Mucosa of gallbladder (tissue), 1 donor: Measurements from ENCODE around the gene CYGB. TPM values are rescaled to one million over a fixed set of nuclear protein-coding genes. Genes with fewer than 3 reads are reported as not detected.
A peak's percentile ranks its signal among the peaks of the same experiment; 100 is the strongest.

Experiments used
- DNase-seq: peaks from one replicate; pipeline ENCODE4 v3.0.0-alpha.2; 2020; ENCODE audit warnings: low spot score
- total RNA-seq: library from RNA; stranded (reverse); gene quantifications from one replicate; pipeline ENCODE4 v1.2.1, GENCODE V29; 2021
- donor health status: DM: no; HTN: no; CAD: no.

Gene CYGB
- total RNA-seq, 1 donor from 2014 or later: 14.7 TPM

DNA sequence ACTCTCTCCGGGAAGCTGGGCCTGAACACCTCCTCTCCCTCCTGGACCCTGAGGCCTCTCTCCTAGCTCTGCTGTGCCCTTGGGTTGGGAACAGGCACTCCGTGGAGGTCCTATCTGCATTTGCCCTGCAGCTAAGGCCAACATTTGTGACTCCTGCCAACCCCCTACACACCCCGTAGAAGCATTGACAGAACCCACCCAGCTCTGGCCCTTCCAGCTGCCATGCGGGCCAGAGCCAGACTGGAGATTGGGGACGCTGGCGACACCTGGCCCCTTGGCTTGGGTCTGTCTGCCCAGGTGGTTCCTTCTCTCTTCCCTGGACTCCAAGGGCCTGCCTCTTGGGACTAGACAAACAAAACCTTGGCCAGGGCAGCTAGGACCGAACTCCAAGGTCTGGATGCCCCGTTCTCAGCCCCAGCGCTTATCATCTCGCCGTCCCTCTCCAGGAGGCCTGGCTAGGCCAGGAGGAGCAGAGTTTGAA is 35.6 kb downstream of the CYGB start:
- no peak for DNase-seq

DNA sequence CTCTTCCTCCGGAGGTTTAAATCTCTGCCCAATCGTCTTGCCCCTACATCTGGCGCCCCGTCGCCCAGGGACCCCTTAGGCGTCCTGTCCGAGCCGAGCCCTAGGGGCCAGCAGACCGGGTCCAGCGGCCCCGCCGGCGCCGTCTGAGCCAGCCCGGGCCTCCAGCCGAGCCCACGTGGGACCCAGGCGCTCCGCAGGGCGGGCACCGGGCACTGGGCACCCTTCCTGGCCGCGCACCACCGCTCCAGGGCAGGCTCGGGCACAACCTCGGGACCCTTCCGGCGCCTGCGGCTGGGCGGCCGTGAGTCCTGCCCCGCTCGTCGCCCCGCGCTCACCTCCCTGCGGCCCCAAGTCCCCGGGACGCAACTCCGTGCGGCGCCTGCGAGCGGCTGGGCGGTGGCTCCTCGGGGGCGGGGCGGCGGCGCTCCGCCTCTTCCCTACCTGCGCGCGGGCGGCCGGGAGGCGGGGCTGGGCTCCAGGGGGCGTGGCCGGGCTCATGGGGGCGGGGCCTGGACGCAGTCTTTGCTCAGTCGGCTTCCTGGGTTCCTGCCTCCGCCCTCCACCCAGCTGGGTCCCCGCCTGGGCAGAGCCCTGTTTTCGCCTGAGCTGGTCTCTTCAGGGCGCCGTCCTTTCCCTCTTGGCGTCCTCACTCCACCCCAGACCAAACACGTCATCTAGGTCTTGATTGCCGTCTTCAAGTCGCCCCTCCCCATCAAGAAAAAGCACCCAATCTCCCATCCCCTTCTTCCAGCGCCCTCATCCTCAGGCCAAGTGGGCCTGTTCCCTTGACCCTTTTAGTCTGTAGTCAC is 36.3 kb downstream of the CYGB start, which contains the start of gene RHBDF2:
Gene RHBDF2 (minus strand): TSS at position 406 of the 809 bp plus-strand sequence. CDS start 19,899 bp downstream, outside the sequence.
- peak; percentile 94 for DNase-seq

DNA sequence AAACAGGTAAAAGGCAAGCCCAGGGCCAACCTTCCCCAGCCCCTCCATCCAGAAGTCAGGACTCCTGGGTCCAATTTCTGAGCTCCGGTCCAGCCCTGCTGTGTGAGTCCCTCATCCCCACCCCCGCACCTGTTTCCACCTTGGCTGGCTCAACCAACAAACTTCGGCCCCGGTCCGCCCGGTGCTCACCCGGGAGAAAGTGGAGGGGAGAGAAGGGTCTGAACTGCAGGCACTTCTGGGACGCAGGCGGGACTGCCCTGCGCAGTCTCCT is 36.8 kb downstream of the CYGB start:
- no peak for DNase-seq

DNA sequence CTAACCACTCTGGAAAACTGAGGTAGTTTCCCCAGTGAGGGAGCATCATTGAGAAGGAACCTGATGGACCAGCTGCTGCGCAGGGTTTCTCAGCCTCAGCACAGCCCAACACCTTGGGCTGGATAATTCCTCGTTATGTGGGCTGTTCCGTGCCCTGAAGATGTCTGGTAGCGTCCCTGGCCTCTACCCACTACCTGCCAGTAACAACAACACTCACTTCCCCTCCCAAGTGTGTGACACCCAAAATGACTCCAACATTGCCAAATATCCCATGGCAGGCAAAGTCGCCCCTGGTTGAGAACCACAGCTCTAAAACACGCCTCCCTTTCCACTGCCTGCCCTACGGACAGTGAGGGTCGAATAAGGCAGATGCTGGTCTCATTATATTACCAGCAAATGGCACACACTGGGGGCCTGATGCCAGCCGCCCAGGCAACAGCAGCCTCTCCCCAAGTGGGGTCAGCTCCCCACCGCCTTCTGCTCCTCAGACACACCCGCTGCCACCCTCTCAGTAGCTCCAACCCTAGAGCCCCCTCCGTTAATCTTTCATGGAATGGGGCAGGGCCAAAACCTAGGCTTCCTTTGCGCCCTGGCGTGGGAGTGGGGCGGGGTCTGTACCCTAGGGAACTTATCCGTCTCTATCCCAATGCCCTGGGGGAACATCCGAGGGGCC is 37.3 kb downstream of the CYGB start:
- no peak for DNase-seq

DNA sequence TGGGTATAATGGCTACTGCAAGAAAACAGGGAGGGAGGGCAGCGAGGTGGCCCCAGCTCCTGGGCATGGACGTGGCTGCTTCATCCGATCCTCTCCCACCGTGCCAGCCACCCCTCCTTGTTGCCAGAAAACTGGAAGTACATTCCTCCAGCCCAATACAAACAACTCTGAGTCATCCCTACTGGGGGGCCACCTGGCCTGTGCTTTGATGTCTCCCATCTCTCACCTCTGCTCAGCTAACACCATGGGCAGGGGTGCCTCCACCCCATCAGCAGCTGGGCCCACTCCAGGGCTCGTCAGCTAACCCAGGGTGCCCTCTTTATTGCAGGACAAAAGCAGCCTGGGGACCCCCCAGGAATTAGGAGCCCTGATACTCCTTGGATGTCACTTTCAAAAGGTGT is 38.2 kb downstream of the CYGB start:
- no peak for DNase-seq

DNA sequence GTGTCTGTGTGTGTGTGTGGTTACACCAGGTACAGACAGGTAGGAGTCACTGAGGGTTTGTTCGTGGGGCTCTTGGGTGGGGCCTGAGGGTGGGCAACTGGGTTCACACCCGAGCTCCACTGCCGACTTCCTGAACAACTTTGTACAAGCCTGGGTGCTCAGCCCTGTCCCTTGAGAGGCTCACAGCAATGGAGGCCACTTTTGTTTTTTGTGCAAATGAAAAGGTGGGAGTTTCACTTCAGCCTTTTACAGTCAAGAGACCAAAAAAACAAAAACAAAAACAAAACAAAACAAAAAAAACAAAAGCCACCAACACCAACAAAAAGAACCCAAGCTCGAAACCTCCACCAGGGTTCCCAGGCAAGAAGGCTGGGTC is 38.6 kb downstream of the CYGB start:
- no peak for DNase-seq

DNA sequence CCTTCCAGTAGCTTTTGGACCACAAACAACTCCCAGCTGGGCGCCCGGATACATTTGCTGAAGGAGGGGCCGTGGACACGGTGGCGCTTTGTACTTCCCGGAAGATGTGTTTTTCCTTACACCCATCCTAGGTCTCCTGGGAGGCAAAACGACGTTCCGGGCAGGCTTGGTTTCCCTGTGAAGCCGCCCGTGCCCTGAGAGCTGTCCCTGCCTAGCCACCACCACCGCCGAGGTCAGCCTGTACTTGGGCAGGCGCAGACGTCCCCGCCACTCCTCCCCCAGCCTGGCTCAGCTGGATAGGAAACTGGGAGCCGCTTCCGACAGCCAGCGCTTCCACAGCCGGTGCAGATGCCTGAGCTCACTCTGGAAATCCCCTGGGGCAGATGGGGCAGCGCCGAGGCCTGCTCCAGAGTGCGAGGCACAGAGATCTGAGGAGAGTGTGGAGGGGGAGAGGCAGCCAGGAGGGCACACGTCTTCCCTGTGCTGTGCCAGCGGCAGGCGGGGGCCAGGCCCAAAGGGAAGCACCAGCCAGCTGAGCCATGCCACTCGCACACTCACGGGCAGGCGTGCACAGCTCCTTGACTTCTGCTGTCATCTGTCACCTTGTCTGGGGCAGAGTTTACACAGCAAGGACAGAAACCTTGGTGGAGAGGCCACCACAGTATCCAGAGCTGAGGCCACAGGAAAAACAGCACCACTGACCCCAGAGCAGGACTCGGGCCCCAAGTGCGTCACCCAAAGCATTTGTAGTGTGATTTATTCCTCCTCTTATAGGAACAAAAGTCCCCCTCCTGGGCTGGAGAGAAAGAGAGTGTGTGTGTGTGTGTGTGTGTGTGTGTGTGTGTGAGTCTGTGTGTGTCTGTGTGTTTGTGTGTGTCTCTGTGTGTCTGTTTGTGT is 39.3 kb downstream of the CYGB start:
- peak; percentile 73 for DNase-seq

DNA sequence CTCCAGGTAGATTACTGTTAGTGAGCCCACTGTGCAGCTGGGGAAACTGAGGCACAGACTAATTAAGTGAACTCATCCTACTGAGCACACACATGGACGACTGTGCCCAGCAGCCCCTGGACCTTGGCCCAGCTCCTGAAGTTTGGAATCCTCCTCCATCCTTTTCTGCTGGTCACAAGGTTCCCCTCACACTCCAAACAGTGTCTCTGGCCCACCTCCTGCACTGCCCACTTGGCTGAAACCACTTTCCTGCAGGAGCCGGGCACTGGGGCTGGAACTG is 39.9 kb downstream of the CYGB start:
- no peak for DNase-seq

DNA sequence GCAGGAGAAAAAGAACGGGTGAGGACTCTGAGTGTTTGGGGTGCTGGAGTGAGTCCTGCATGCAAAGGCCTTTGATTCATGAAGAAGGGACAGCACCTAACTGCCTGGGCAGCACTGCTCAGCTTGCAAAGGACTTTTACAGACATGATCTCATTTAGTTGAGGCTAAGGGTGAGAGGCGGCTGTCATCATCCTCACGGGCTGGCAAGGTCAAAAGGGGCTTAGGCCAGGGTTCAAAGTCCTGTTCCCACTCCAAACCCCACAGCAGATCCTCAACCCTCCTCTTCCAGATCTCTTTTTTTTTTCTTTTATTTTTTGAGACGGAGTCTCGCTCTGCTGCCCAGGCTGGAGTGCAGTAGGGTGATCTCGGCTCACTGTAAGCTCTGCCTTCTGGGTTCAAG is 41.0 kb downstream of the CYGB start:
- DNase-seq: no peak

DNA sequence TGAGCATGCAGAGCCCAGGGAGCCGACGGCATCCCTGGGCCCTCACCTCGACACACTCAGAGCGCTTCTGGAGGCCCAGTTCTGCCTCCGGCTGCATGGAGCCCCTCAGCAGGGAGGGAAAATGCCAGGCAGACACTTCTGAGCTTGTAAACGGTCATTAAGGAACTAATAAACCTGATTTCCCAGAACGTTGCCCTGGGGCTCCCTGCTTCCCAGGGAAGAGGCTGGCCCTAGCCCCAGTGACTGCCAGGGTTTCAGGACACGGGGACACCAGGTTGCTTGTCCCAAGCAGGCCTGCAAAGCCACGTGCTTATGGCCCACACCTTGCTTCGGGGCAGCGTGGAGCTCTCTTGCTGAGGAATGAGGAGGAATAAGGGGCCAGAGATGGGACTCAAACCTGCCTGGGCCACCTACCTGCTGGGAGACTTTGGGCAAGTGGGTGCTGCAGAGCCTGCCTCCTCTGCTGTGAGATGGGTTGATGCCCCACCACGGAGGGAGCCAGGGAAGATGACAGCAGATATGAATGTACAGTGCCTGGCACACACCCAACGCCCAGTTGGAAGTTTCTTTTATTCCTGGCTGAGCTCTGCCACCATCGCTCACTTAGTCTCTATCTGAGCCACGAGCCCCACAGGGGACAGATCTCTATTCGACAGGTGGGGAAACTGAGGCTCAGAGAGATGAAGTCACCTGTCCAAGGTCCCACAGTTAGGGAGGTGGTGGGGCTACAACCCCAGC is 41.7 kb downstream of the CYGB start:
- DNase-seq: no peak

DNA sequence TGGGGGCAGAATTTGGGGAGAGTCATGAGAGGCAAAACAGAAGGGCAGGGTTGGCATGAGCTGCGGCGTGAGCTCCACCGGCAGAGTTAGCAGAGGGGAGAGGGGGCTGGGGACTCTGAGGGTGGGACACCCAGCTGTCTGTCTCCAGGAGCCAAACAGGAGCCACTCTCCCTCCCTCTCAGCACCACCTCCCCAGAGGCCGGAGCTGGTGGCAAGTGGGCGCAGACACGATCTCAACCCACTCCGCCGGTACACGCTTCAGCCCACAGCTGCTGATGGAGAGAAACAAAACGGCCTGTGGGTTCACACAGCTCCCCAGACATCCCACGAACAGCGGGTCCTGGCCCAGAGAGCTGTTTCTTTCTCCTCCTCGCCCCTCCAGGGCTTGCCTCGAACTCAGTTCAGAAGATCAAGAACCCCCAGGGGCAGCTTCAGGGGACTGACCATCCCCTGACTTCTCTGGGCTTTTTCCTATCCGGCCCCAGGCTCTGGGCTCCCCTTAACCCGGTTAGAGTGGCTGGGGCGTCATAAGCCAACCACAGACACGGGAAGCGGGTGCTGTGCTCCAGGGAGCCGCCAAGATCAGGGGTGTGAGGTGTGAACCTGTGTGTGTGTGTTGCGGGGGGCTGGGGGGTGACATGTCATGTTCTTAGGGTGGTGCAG is 43.9 kb downstream of the CYGB start:
- no peak for DNase-seq

DNA sequence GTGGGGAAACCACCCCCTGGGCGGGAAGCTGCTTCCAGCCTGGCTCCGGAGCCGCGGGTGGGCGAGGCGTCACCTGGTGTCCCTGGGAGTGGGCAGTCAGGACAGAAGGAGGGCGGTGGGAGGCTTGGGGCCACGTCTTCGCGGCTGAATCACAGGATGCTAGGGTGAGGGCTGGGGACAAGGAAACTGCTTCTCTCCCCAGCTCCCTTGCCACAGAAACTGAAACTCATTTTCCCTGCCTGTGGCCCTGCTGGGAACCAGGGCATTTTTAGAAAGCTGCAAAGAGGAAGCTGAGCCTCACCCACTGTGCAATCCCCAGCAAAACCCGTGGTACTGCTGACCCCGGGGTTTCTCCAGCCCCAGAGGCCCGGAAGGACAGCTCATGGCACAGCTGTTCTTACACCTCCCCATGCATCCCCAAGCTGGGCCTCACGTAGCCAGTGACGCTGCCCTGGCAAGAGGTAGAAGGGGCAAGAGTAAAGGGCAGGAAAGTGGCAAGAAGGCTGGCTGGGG is 44.5 kb downstream of the CYGB start:
- peak; percentile 47 for DNase-seq

DNA sequence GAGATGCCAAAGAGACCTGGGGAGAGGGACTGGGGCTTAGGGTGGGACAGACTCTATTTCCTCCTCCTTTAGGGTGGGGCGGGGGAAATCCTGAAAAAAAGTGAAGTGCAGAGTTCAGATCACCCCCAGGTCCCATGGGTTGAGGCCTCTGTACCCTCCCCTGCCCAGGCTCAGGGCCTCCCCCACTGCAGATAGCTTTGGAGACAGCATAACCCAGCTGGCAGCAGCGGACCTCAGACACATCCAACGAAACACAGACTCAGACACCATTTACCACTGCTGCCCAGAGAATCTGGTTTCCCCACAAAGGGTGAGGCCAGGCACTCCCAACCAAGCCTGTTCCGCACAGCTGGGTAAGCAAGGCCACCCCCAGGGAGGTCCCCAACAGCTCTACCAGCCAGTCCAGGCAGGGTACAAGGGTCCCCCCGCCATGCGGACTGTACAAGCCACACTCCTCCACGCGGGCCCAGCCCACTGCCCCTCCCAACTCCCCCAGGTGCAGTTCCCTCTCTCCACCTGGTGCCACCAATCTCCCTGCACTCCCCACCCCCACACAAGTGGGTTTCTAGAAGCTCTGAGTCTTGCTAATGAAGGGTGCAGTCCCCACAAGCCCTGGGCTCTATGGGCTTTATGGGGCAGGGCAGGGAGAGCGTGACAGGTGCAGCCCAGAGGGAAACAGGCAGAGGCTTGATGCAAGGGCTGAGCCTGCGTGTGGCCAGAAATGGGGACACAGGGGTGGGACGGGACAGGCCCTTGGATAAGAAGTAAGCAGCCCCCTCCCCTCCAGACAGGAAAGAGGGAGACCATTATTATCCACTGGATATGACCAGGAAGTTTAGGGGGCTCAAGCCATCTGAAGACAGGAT is 45.2 kb downstream of the CYGB start:
- DNase-seq: no peak

DNA sequence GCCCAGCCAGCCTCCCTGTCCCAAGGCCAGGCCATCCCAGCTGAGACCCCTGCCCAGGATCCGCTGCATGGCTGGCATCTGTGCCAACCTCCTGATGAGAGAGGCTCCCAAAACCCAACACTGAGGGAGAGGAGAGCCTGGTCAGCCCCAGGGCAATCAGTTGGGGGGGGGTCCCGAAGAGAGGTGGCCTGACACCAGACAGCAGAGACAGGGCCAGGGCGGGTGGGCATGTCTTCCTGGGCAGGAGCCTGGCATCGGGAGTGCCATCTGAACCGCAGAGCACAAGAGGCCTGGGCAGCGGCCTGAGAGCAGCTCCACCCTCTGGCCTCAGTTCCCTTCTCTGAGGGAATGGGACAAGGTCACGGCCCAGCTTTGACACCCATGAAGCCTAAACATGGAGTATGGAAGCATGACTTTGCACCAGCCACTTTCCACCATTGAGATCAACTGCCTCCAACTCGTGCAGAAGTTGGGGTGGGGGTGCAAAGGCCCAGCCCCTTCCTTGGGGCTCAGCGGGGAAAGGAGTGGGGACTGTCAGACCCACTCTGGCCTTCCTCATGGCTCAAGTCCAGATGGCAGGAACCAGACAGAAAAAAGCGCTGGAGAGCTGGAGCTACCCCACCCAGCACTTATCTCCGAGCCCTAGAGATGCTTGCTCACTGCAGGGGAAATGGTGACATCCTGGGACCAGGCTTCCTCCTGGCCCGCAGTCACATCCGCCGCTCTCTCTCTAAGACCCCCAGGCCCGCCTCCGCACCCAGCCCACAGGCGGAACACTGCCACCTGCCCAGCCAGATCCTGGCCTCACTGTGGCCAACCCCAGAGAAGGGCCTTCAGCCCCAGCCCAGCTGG is 46.0 kb downstream of the CYGB start:
- no peak for DNase-seq

DNA sequence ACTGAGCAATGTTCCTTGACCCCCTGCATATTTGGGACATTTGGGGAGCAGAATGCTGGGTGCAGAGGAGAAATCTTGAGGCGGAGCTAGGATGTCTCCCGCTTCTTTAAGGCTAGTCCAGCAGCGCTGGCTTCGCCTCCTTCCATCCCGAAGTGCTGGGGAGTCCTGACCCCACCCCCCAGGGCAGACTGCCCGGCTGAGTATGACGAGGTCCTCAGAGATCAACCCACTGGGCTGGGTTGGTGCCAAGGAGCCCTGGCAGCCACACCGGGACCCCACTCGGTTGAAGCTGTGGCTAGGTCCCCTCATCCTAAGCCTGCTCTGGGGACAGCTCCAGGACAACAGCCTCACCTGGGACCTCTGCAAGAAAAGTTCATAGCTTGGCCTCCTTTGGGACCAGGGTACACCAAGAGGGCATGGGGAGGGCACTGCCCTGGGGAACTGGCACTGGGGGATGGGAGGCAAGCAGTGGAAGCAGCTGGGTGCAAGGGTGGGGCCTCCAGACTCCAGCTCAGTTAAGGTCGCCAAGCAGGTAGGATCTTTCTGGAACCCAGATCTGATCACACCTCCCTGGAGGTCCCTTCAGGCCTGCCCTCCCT is 47.3 kb downstream of the CYGB start:
- DNase-seq: no peak

DNA sequence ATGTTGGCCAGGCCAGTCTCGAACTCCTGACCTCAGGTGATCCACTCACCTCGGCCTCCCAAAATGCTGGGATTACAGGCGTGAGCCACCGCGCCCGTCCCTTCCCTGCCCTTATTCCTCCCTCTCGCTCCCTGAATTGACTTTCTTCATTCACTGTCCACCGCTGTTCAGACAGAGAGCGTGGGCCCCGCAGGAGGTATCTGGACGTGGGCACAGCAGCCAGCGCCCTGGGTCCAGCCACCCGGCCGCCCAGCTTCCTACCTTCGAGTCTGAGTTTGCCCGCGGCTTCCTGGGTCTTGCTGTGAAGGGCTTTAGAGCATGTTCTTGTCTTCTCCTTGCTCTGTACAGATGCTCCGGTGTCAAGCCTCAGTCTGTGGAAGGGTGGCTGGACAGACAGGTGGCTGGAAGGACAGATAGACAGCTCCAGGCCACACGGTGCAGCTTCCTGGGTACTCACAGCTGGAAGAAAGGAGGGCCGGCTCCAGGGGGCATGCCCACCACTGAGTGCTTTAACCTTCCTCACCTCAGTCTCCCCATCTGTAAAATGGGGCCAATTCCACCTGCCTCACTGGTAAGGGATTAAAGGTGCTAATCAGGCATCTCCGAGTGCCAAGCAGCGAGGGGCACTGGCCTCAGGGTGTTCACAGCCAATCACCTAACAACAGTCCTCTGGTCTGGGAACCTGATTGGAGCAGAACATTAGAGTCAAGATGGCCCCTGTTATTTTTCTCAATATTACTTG is 49.9 kb downstream of the CYGB start:
- DNase-seq: no peak

DNA sequence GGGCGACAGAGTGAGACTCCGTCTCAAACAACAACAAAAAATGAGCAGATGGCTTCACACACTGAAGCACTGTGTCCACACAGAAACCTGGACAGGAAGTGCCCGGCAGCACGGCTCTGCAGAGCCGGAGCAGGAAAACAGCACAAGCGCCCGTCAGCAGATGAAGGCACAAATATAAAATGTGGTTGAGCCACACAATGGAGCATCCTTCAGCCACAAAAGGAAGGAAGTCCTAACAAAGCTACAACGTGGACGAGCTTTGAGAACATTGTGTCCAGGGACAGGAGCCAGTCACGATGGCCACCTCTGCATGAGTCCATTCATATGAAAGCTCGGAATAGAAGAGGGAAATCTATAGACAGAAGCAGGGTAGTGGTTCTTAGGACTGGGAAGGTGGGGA is 51.9 kb downstream of the CYGB start:
- peak; percentile 40 for DNase-seq

DNA sequence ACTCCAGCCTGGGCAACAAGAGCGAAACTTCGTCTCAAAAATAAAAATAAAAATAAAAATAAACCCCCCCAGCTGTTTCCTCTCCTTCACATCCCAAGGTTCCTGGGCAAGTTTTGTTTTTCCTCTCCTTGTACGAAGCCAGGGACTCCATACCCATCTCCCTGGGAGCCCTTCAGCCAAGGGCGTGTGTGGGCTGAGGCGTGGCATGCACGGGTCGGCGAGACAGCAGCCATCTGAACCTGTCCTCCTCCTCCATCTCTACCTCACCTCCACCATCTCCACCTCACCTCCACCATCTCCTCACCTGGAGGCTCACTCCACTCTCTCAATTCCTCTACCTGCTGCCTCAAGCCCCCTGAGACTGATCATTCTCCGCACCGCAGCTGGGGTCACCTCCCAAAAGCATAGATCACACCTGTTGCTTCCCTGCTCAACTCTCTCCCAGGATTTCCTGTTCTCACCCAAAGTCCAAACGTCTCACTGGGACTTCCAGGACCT is 53.2 kb downstream of the CYGB start:
- DNase-seq: no peak
